HEK293T (cell line): ENCODE measurements around the gene OR11A1.

Experiments
- CTCF ChIA-PET: fragments of 350-600 bp; formaldehyde crosslinking; extraction: SDS; loops from one replicate; lab custom pipeline; 2021; ENCODE audit warnings: antibody characterized with exemption, inconsistent platforms; lab: Yijun Ruan, JAX
- POLR2A ChIA-PET: fragments of 350-600 bp; formaldehyde crosslinking; extraction: SDS; loops from one replicate; lab custom pipeline; 2020; ENCODE audit warnings: antibody characterized with exemption, inconsistent platforms; lab: Yijun Ruan, JAX
- DNase-seq: peaks from one replicate; pipeline ENCODE4 v3.0.0; 2012; ENCODE audit warnings: mixed read lengths; ENCODE audit errors: extremely low spot score
- ARNT ChIP-seq: fragments of 450-650 bp; IDR thresholded peaks from 2 replicates; pipeline ENCODE4 v1.6.1; 2017; ENCODE audit warnings: mild to moderate bottlenecking
- BHLHE40 ChIP-seq: fragments of 450-650 bp; IDR thresholded peaks from 2 replicates; pipeline ENCODE4 v1.6.1; 2016; ENCODE audit warnings: mild to moderate bottlenecking, moderate library complexity, borderline replicate concordance
- CTBP1 ChIP-seq: fragments of 450-650 bp; IDR thresholded peaks from 2 replicates; pipeline ENCODE4 v1.6.1; 2016; ENCODE audit warnings: borderline replicate concordance
- ELF4 ChIP-seq: fragments of 450-650 bp; IDR thresholded peaks from 2 replicates; pipeline ENCODE4 v1.6.1; 2017; ENCODE audit warnings: antibody characterized with exemption
- FOXA1 ChIP-seq: fragments of 450-650 bp; IDR thresholded peaks from 2 replicates; pipeline ENCODE4 v1.6.1; 2016; ENCODE audit warnings: mild to moderate bottlenecking
- FOXK2 ChIP-seq: fragments of 450-650 bp; IDR thresholded peaks from 2 replicates; pipeline ENCODE4 v1.6.1; 2016; ENCODE audit warnings: mild to moderate bottlenecking
- FOXM1 ChIP-seq: fragments of 450-650 bp; IDR thresholded peaks from 2 replicates; pipeline ENCODE4 v1.6.1; 2017; ENCODE audit warnings: mild to moderate bottlenecking, borderline replicate concordance
- HDGF ChIP-seq: fragments of 450-650 bp; IDR thresholded peaks from 2 replicates; pipeline ENCODE4 v1.6.1; 2017; ENCODE audit warnings: antibody characterized with exemption, borderline replicate concordance
- L3MBTL2 ChIP-seq: fragments of 450-650 bp; conservative IDR thresholded peaks from 2 replicates; pipeline ENCODE4 v1.6.1; 2016; ENCODE audit warnings: mild to moderate bottlenecking
- LEF1 ChIP-seq: fragments of 450-650 bp; IDR thresholded peaks from 2 replicates; pipeline ENCODE4 v1.6.1; 2017; ENCODE audit warnings: mild to moderate bottlenecking, borderline replicate concordance
- NFRKB ChIP-seq: fragments of 450-650 bp; IDR thresholded peaks from 2 replicates; pipeline ENCODE4 v1.6.1; 2016; ENCODE audit warnings: mild to moderate bottlenecking, moderate library complexity
- SP1 ChIP-seq: fragments of 450-650 bp; IDR thresholded peaks from 2 replicates; pipeline ENCODE4 v1.6.1; 2017
- SUZ12 ChIP-seq: fragments of 450-650 bp; IDR thresholded peaks from 2 replicates; pipeline ENCODE4 v1.6.1; 2016; ENCODE audit warnings: mild to moderate bottlenecking
- TARDBP ChIP-seq: fragments of 450-650 bp; IDR thresholded peaks from 2 replicates; pipeline ENCODE4 v1.6.1; 2016
- ZNF384 ChIP-seq: fragments of 450-650 bp; IDR thresholded peaks from 2 replicates; pipeline ENCODE4 v1.6.1; 2016
- TF ChIP-seq, protein P1 (sequence below): fragments of 450-650 bp; IDR thresholded peaks from 2 replicates; pipeline ENCODE4 v1.6.1; 2016

OR11A1 gene

DNA sequence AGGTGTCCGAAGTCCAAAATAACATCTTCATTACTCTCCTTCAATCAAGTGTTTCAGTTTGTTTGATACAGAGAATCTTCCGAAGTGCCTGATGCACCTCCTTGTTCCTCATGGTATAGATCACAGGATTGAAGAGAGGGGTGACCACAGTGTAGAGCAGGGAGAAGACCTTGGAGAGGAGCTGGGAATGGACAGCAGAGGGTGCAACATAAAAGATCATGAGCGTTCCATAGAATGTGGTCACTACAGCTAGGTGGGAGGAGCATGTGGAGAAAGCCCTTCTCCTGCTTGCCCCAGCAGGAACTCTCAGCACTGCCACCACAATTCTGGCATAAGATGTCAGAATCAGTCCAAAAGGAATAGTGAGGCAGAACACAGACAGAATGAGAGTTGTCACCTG, 30.2 kb downstream of the OR11A1 start:
- ChIA-PET POLR2A (no interaction called here), CTCF (no interaction called here)
- TF ChIP-seq ZNF384 (no peak), FOXM1 (no peak), NFRKB (no peak), SP1 (no peak), L3MBTL2 (no peak), FOXK2 (no peak), FOXA1 (no peak), BHLHE40 (no peak), HDGF (no peak), SUZ12 (no peak), TARDBP (no peak), LEF1 (no peak), ELF4 (no peak), CTBP1 (no peak)
- TF ChIP-seq, protein P1, sequence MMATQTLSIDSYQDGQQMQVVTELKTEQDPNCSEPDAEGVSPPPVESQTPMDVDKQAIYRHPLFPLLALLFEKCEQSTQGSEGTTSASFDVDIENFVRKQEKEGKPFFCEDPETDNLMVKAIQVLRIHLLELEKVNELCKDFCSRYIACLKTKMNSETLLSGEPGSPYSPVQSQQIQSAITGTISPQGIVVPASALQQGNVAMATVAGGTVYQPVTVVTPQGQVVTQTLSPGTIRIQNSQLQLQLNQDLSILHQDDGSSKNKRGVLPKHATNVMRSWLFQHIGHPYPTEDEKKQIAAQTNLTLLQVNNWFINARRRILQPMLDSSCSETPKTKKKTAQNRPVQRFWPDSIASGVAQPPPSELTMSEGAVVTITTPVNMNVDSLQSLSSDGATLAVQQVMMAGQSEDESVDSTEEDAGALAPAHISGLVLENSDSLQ = no peak

DNA sequence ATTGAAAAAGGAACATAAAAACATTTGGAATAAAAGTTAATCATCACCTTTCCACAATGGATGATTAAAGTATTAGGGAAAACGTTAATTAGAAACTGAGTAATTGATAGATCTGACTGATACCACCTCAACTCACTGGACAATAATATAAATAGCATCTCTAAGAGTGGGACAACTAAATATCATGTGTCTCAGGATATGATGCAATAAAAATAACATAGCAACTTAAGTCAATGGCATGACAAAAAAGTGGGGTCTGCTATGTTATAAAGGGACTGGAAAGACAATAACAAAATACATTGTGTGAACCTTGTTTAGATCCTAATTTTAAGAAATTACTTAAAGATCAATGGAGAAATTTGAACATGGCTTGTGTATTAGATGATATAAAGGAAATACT, 31.8 kb downstream of the OR11A1 start:
- TF ChIP-seq BHLHE40 = no peak
- TF ChIP-seq LEF1 = no peak
- TF ChIP-seq FOXA1 = no peak
- no peak for TF ChIP-seq SP1
- TF ChIP-seq ARNT = no peak
- TF ChIP-seq CTBP1 = no peak
- TF ChIP-seq SUZ12 = no peak
- no peak for TF ChIP-seq HDGF
- no peak for TF ChIP-seq FOXM1
- POLR2A ChIA-PET = no interaction called here
- CTCF ChIA-PET = no interaction called here
- DNase-seq = no peak

More for the DNA sequence above, 30.2 kb downstream of the OR11A1 start:
- no peak for DNase-seq

DNA sequence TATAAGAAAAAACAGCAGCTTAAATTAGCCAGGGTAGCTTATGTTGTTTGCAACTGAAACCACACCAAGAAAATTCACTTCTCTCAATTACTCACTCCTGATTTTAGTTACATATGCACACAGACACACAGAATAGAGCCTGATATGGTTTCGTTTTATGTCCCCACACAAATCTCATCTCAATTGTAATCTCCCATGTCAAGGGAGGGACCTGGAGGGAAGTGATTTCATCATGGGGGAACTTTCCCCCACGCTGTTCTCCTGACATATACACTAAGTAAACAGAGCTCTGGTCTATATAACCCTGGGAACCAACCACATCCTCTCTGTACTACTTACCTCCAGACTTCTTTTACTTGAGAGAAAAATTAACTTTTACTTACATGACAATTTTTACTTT, 32.3 kb downstream of the OR11A1 start:
- TF ChIP-seq NFRKB = no peak
- TF ChIP-seq ELF4 = no peak
- no peak for TF ChIP-seq ARNT
- TF ChIP-seq BHLHE40 = no peak
- no peak for TF ChIP-seq SP1
- TF ChIP-seq, protein P1 = no peak
- TF ChIP-seq FOXA1 = no peak
- TF ChIP-seq HDGF = no peak
- no peak for TF ChIP-seq FOXM1
- POLR2A ChIA-PET = no interaction called here
- DNase-seq = no peak
- CTCF ChIA-PET = no interaction called here

DNA sequence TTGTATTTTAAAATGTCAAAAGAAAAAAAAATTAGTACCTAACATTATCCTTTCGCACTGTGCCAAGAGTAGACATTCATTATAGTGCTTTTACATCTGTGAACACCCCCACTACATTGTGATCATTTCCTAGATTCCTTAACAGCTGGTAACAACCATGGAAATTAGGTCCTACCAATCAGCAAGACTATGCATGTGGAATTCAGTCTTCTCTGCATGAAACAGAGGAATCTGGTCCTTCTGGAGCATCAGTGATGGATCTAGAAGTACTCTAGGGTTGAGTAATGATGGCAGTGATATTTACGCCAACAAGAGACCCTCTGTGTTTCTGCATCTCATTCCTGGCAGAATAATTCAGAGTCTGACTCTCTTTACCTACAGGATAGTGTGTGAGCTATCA, 32.7 kb downstream of the OR11A1 start:
- TF ChIP-seq SP1 (no peak), FOXA1 (no peak), FOXK2 (no peak), ARNT (no peak), L3MBTL2 (no peak), ZNF384 (no peak), HDGF (no peak), ELF4 (no peak), FOXM1 (no peak), BHLHE40 (no peak), NFRKB (no peak), SUZ12 (no peak)
- TF ChIP-seq, protein P1 = no peak
- ChIA-PET POLR2A (no interaction called here), CTCF (no interaction called here)
- no peak for DNase-seq

DNA sequence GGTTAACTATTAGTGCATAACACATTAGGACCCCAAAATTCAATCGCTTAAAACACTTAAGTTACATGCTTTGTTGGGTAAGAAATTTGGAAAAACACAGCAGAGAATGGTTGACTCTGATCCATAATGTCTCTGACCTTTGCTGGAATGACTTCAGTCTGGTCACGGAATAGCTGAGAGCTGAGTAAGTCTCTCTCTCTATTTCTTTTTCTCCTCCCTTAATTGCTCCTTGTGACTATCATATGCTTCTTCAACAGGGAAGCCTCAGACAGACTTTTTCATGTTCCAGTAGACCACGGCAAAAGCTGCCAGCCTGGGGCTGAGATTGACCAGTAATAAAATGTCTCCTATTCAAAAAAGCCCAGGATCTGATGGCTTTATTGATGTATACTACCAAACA, 37.4 kb downstream of the OR11A1 start:
- CTCF ChIA-PET = no interaction called here
- POLR2A ChIA-PET = no interaction called here
- DNase-seq = no peak
- TF ChIP-seq CTBP1 (no peak), LEF1 (no peak), FOXA1 (no peak)
- TF ChIP-seq, protein P1 = no peak

DNA sequence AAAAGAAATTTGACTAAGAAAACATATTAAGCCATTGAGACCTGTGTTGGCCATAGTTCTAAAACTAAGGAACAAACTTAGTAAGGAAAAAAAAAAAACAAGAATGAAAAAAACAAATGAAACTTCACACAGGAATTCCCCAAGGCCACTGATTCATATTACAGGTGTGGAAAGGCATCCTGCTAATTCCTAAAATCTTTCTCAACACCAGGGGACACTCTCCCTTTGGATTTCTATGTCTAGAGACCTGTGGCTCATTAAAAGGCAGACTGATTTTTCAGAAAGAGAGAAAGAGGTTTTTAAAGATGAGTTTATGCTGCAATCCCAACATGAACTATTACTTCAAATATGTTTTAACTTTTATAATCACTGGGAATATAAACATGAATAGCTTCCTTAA, 42.3 kb downstream of the OR11A1 start, which contains the start of gene OR12D1:
Gene OR12D1, plus strand, starts transcription at position 341 of the 400 bp plus-strand sequence.
- ChIA-PET POLR2A (no interaction called here), CTCF (interaction anchor here (0.7 kb wide), 1 partner anchor 40 kb away, joined by 3 read pairs; the partner anchor contains the start of gene OR12D3)
- no peak for TF ChIP-seq SUZ12
- TF ChIP-seq CTBP1 = no peak
- DNase-seq = no peak
